MM.1S (cell line): ENCODE results near the gene GALNT7.

Source experiments
- DNase-seq: peaks from one replicate; pipeline ENCODE4 v3.0.0-alpha.2; 2015
- H2AFZ ChIP-seq: fragments of 300-600 bp; sonication (generic); 2 replicates; pipeline ENCODE4 v1.6.0; 2016; ENCODE audit warnings: antibody characterized with exemption, low read length
- H3F3A ChIP-seq: fragments of 300-600 bp; sonication (generic); 2 replicates; pipeline ENCODE4 v1.6.1; 2016; ENCODE audit warnings: mild to moderate bottlenecking, antibody characterized with exemption, low read length, moderate library complexity, mixed read lengths; ENCODE audit not compliant: insufficient read depth
- H3K27ac ChIP-seq: fragments of 300-600 bp; sonication (generic); 2 replicates; pipeline ENCODE4 v1.5.1; 2016; ENCODE audit warnings: mild to moderate bottlenecking, low read length
- H3K27me3 ChIP-seq: fragments of 300-600 bp; sonication (generic); replicated peaks from 2 replicates; pipeline ENCODE4 v1.6.0; 2016; ENCODE audit warnings: low read length; ENCODE audit not compliant: insufficient read depth
- H3K36me3 ChIP-seq: fragments of 300-600 bp; sonication (generic); replicated peaks from 2 replicates; pipeline ENCODE4 v1.6.1; 2016; ENCODE audit warnings: mild to moderate bottlenecking, low read length, mixed read lengths; ENCODE audit not compliant: insufficient read depth
- H3K4me1 ChIP-seq: fragments of 300-600 bp; sonication (generic); 2 replicates; pipeline ENCODE4 v1.6.1; 2016; ENCODE audit warnings: low read length, mixed read lengths
- H3K4me2 ChIP-seq: fragments of 300-600 bp; sonication (generic); 2 replicates; pipeline ENCODE4 v1.6.0; 2016; ENCODE audit warnings: low read depth, low read length
- H3K4me3 ChIP-seq: fragments of 300-600 bp; sonication (generic); 2 replicates; pipeline ENCODE4 v1.5.1; 2016; ENCODE audit warnings: low read length, mixed read lengths
- H3K79me2 ChIP-seq: fragments of 300-600 bp; sonication (generic); 2 replicates; pipeline ENCODE4 v1.6.1; 2016; ENCODE audit warnings: mixed run types, low read length, mixed read lengths
- H3K9ac ChIP-seq: fragments of 300-600 bp; sonication (generic); 2 replicates; pipeline ENCODE4 v1.6.1; 2016; ENCODE audit warnings: low read length, mixed read lengths
- H3K9me2 ChIP-seq: fragments of 300-600 bp; sonication (generic); replicated peaks from 2 replicates; pipeline ENCODE4 v1.6.1; 2016; ENCODE audit warnings: mild to moderate bottlenecking, low read length, mixed read lengths; ENCODE audit not compliant: insufficient read depth
- H3K9me3 ChIP-seq: fragments of 300-600 bp; sonication (generic); replicated peaks from 2 replicates; pipeline ENCODE4 v1.6.1; 2016; ENCODE audit warnings: mild to moderate bottlenecking, low read length, mixed read lengths; ENCODE audit not compliant: insufficient read depth
- H4K20me1 ChIP-seq: fragments of 300-600 bp; sonication (generic); 2 replicates; pipeline ENCODE4 v1.6.1; 2016; ENCODE audit warnings: mild to moderate bottlenecking, low read length, moderate library complexity, mixed read lengths; ENCODE audit not compliant: insufficient read depth
- EZH2 ChIP-seq: fragments of 300-600 bp; sonication (generic); optimal IDR thresholded peaks from 2 replicates; pipeline ENCODE3; 2017; ENCODE audit warnings: low read depth, mild to moderate bottlenecking, antibody characterized with exemption, low read length, mixed read lengths
- EZH2phosphoT487 ChIP-seq: fragments of 300-600 bp; sonication (generic); IDR thresholded peaks from 2 replicates; pipeline ENCODE4 v1.6.1; 2018; ENCODE audit warnings: antibody characterized with exemption, low read length
- TF ChIP-seq, protein P1 (sequence below): fragments of 300-600 bp; sonication (generic); IDR thresholded peaks from 2 replicates; pipeline ENCODE4 v1.5.1; 2016; ENCODE audit warnings: antibody characterized with exemption, low read length, mixed read lengths

Gene GALNT7

DNA sequence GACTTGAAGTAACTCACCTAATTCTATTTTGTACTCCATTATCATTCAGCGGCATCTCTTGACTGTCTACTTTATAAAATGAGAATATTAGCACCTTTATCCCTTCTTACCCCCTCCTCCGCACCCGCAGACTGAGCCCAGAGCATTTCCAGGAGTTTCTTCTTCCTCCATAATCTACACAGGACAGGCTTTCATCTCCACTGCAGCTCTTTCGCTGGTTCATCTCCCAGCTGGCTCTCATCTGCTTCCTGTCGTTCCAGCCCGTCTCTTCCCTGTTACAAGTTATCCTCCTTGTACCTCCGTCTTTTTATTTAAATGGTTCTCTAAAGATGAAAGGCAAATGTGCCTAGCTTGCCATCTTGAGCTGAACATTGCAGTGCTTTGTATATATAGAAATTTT lies 39.8 kb downstream of the GALNT7 start:
- Histone ChIP-seq H3K27ac (no peak overlapping the region), H3K9ac (no peak overlapping the region)

GRCh38 chr4:173211222-173211621 lies 42.6 kb downstream of the GALNT7 start:
- no peak for TF ChIP-seq EZH2phosphoT487
- no peak for TF ChIP-seq EZH2
- TF ChIP-seq, protein P1, sequence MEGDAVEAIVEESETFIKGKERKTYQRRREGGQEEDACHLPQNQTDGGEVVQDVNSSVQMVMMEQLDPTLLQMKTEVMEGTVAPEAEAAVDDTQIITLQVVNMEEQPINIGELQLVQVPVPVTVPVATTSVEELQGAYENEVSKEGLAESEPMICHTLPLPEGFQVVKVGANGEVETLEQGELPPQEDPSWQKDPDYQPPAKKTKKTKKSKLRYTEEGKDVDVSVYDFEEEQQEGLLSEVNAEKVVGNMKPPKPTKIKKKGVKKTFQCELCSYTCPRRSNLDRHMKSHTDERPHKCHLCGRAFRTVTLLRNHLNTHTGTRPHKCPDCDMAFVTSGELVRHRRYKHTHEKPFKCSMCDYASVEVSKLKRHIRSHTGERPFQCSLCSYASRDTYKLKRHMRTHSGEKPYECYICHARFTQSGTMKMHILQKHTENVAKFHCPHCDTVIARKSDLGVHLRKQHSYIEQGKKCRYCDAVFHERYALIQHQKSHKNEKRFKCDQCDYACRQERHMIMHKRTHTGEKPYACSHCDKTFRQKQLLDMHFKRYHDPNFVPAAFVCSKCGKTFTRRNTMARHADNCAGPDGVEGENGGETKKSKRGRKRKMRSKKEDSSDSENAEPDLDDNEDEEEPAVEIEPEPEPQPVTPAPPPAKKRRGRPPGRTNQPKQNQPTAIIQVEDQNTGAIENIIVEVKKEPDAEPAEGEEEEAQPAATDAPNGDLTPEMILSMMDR, result no peak
- no peak overlapping the region for H3K4me3 ChIP-seq
- no peaks in the 10 kb centered on the region for H3K36me3 ChIP-seq
- H4K20me1 ChIP-seq, result no peaks in the 10 kb centered on the region
- no peak overlapping the region for H3K27ac ChIP-seq
- no peaks in the 10 kb centered on the region for H3K9me3 ChIP-seq
- no peaks in the 10 kb centered on the region for H3F3A ChIP-seq
- no peaks in the 10 kb centered on the region for H3K4me1 ChIP-seq
- no peaks in the 10 kb centered on the region for H3K9me2 ChIP-seq
- no peaks in the 10 kb centered on the region for H3K27me3 ChIP-seq
- H3K4me2 ChIP-seq, result no peak overlapping the region
- peaks cover 4% of the 10 kb centered on the region; the same call in 1 of the 2 replicates for H3K79me2 ChIP-seq
- no peak overlapping the region for H3K9ac ChIP-seq
- DNase-seq, result no peak
- no peak overlapping the region for H2AFZ ChIP-seq

More for the DNA sequence above, 39.8 kb downstream of the GALNT7 start:
- Histone ChIP-seq H3K36me3 (no peaks in the 10 kb centered on the region), H3K4me2 (no peak overlapping the region), H3K4me3 (no peak overlapping the region), H3K4me1 (no peaks in the 10 kb centered on the region), H2AFZ (no peak overlapping the region), H3F3A (no peaks in the 10 kb centered on the region), H3K9me3 (no peaks in the 10 kb centered on the region), H3K79me2 (peaks cover 13% of the 10 kb centered on the region; the same call in 1 of the 2 replicates), H3K9me2 (no peaks in the 10 kb centered on the region), H3K27me3 (no peaks in the 10 kb centered on the region), H4K20me1 (no peaks in the 10 kb centered on the region)
- TF ChIP-seq EZH2, result no peak
- TF ChIP-seq, protein P1, result no peak
- DNase-seq, result no peak

DNA sequence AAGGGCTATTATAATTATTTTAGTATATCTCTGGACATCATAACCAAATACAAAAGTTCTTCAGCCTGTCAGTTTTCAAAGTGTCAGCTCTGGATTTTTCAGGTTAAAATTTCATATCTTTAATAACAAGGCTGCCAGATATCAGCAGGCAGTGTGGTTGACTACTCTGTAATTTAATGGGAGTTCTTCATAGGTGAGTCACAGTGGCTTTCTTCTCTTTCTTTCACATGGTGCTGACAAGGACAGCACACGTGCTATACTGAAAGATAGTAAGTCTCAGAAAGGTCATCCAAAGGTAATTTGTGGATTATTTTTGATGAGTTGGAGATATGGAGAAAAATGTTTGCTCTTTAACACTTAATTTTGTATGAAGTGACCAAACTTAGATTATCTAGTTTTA lies 43.2 kb downstream of the GALNT7 start:
- no peaks in the 10 kb centered on the region for H3F3A ChIP-seq
- H2AFZ ChIP-seq, result no peak overlapping the region
- H3K27me3 ChIP-seq, result no peaks in the 10 kb centered on the region
- no peak overlapping the region for H3K9ac ChIP-seq
- H3K4me2 ChIP-seq, result no peak overlapping the region
- TF ChIP-seq, protein P1, result no peak
- no peak for TF ChIP-seq EZH2
- no peak for TF ChIP-seq EZH2phosphoT487
- H3K9me3 ChIP-seq, result no peaks in the 10 kb centered on the region
- H3K4me1 ChIP-seq, result no peaks in the 10 kb centered on the region
- no peak overlapping the region for H3K4me3 ChIP-seq
- no peaks in the 10 kb centered on the region for H4K20me1 ChIP-seq
- DNase-seq, result peak; percentile 61
- H3K9me2 ChIP-seq, result no peaks in the 10 kb centered on the region
- H3K36me3 ChIP-seq, result no peaks in the 10 kb centered on the region
- peaks cover 4% of the 10 kb centered on the region; the same call in 1 of the 2 replicates for H3K79me2 ChIP-seq
- no peak overlapping the region for H3K27ac ChIP-seq
